WERI-Rb-1 (cell line): Measurements from ENCODE around the gene PRR11.
"Not testable (repeated sequence)": the region's sequence is repeated elsewhere in the genome, so short reads cannot be mapped to it uniquely, and the experiment has no call there.

Experiments used
- DNase-seq: peaks from one replicate; pipeline ENCODE4 v3.0.0-alpha.2; 2020
- H3K27ac ChIP-seq: fragments of 250-450 bp; sonication (Bioruptor Pico); 2 replicates; pipeline ENCODE4 v1.5.1; 2020; ENCODE audit warnings: mild to moderate bottlenecking, moderate library complexity
- H3K27me3 ChIP-seq: fragments of 250-450 bp; sonication (Bioruptor Pico); 2 replicates; pipeline ENCODE4 v1.5.1; 2021; ENCODE audit warnings: mild to moderate bottlenecking, low read depth, moderate library complexity; ENCODE audit not compliant: insufficient read depth, severe bottlenecking
- H3K36me3 ChIP-seq: fragments of 250-450 bp; sonication (Bioruptor Pico); 2 replicates; pipeline ENCODE4 v1.5.1; 2020; ENCODE audit warnings: mild to moderate bottlenecking, moderate library complexity
- H3K4me3 ChIP-seq: 2 replicates; pipeline ENCODE4 v1.5.1; 2011; ENCODE audit warnings: low read depth, mild to moderate bottlenecking, control low read depth, low read length
- H3K9me3 ChIP-seq: fragments of 250-450 bp; sonication (Bioruptor Pico); 2 replicates; pipeline ENCODE4 v1.5.1; 2021; ENCODE audit warnings: mild to moderate bottlenecking, moderate library complexity; ENCODE audit not compliant: severe bottlenecking
- TF ChIP-seq, protein P1 (sequence below): IDR thresholded peaks from 2 replicates; pipeline ENCODE4 v1.5.1; 2011; ENCODE audit warnings: low read depth, mild to moderate bottlenecking, control low read depth, inconsistent platforms, low read length

The PRR11 gene

GRCh38 chr17:59129814-59130213 is 25.7 kb upstream of the PRR11 start:
- TF ChIP-seq, protein P1, sequence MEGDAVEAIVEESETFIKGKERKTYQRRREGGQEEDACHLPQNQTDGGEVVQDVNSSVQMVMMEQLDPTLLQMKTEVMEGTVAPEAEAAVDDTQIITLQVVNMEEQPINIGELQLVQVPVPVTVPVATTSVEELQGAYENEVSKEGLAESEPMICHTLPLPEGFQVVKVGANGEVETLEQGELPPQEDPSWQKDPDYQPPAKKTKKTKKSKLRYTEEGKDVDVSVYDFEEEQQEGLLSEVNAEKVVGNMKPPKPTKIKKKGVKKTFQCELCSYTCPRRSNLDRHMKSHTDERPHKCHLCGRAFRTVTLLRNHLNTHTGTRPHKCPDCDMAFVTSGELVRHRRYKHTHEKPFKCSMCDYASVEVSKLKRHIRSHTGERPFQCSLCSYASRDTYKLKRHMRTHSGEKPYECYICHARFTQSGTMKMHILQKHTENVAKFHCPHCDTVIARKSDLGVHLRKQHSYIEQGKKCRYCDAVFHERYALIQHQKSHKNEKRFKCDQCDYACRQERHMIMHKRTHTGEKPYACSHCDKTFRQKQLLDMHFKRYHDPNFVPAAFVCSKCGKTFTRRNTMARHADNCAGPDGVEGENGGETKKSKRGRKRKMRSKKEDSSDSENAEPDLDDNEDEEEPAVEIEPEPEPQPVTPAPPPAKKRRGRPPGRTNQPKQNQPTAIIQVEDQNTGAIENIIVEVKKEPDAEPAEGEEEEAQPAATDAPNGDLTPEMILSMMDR = no peak
- DNase-seq = no peak
- H3K27ac ChIP-seq = no peak overlapping the region
- peaks cover 70% of the 10 kb centered on the region for H3K36me3 ChIP-seq
- no peaks in the 10 kb centered on the region for H3K27me3 ChIP-seq
- H3K4me3 ChIP-seq = no peak overlapping the region
- H3K9me3 ChIP-seq = no peaks in the 10 kb centered on the region

- Histone ChIP-seq H3K4me3 (no peak overlapping the region), H3K27ac (no peak overlapping the region), H3K27me3 (no peaks in the 10 kb centered on the region), H3K36me3 (peaks cover 61% of the 10 kb centered on the region), H3K9me3 (no peaks in the 10 kb centered on the region)
- TF ChIP-seq, protein P1 = no peak
- DNase-seq = no peak
Measured at GRCh38 chr17:59131131-59131530, 24.4 kb upstream of the PRR11 start.

- peaks cover 38% of the 10 kb centered on the region for H3K36me3 ChIP-seq
- not testable (repeated sequence) for H3K4me3 ChIP-seq, H3K27ac ChIP-seq, H3K27me3 ChIP-seq, H3K9me3 ChIP-seq, DNase-seq
Measured at GRCh38 chr17:59138339-59138738, 17.2 kb upstream of the PRR11 start.

GRCh38 chr17:59139939-59140338 is 15.6 kb upstream of the PRR11 start:
- H3K27me3 ChIP-seq = no peaks in the 10 kb centered on the region
- no peak for DNase-seq
- H3K27ac ChIP-seq = no peak overlapping the region
- no peaks in the 10 kb centered on the region for H3K9me3 ChIP-seq
- H3K36me3 ChIP-seq = peaks cover 54% of the 10 kb centered on the region
- TF ChIP-seq, protein P1 = no peak
- no peak overlapping the region for H3K4me3 ChIP-seq

- H3K4me3 ChIP-seq = no peak overlapping the region
- TF ChIP-seq, protein P1 = no peak
- H3K36me3 ChIP-seq = peaks cover 68% of the 10 kb centered on the region
- DNase-seq = no peak
- no peaks in the 10 kb centered on the region for H3K9me3 ChIP-seq
- no peak overlapping the region for H3K27ac ChIP-seq
- H3K27me3 ChIP-seq = no peaks in the 10 kb centered on the region
Measured at GRCh38 chr17:59141860-59142259, 13.7 kb upstream of the PRR11 start.

- H3K27me3 ChIP-seq = no peaks in the 10 kb centered on the region
- no peak overlapping the region for H3K27ac ChIP-seq
- no peak for DNase-seq
- TF ChIP-seq, protein P1 = no peak
- no peaks in the 10 kb centered on the region for H3K9me3 ChIP-seq
- H3K36me3 ChIP-seq = peaks cover 77% of the 10 kb centered on the region
- no peak overlapping the region for H3K4me3 ChIP-seq
Measured at GRCh38 chr17:59145571-59146096, 9.9 kb upstream of the PRR11 start.
